Measurements from ENCODE around the gene SPACDR. TPM values are rescaled to one million over a fixed set of nuclear protein-coding genes. Genes with fewer than 3 reads are reported as not detected.

Gene SPACDR
- total RNA-seq, 1 donor from 2014 or later, result 2.8 TPM

GRCh38 chr7:100429637-100430492 lies 34.2 kb downstream of the SPACDR start, which contains the start of gene MEPCE:
Gene MEPCE (plus strand): TSS chr7:100429831. CDS start chr7:100430019, 188 bp downstream.
- TF ChIP-seq CTCF (conservative IDR thresholded peaks at IDR 0.05), result no peak
- Mint-ChIP-seq H3K27ac (peak within 1 kb of the TSS; percentile 100), H3K9me3 (no peaks in the 10 kb centered on the region), H3K27me3 (peaks cover 17% of the 10 kb centered on the region), H3K36me3 (peaks cover 22% of the 10 kb centered on the region), H3K4me3 (peak within 1 kb of the TSS; percentile 99), H3K4me1 (ENCODE audit: unreplicated experiment) (peaks cover 30% of the 10 kb centered on the region)
- peak; percentile 99 for DNase-seq (ENCODE audit: extremely low spot score, unreplicated experiment)

GRCh38 chr7:100428967-100429636 lies 35.0 kb downstream of the SPACDR start:
- Mint-ChIP-seq H3K4me3 (peak overlapping the region; percentile 99), H3K36me3 (peaks cover 18% of the 10 kb centered on the region), H3K9me3 (no peaks in the 10 kb centered on the region), H3K27me3 (peaks cover 17% of the 10 kb centered on the region), H3K4me1 (ENCODE audit: unreplicated experiment) (peaks cover 24% of the 10 kb centered on the region), H3K27ac (peak overlapping the region; percentile 100)
- peak; percentile 100 for DNase-seq (ENCODE audit: extremely low spot score, unreplicated experiment)
- peak; percentile 52 for TF ChIP-seq CTCF (conservative IDR thresholded peaks at IDR 0.05)

- H3K36me3 Mint-ChIP-seq, result peaks cover 13% of the 10 kb centered on the region
- peaks cover 19% of the 10 kb centered on the region for H3K4me1 Mint-ChIP-seq (ENCODE audit: unreplicated experiment)
- peak within 1 kb of the TSS; percentile 100 for H3K27ac Mint-ChIP-seq
- H3K27me3 Mint-ChIP-seq, result peaks cover 17% of the 10 kb centered on the region
- TF ChIP-seq CTCF (conservative IDR thresholded peaks at IDR 0.05), result no peak
- peak within 1 kb of the TSS; percentile 99 for H3K4me3 Mint-ChIP-seq
- no peaks in the 10 kb centered on the region for H3K9me3 Mint-ChIP-seq
- DNase-seq (ENCODE audit: extremely low spot score, unreplicated experiment), result peak; percentile 94
These were observed 35.7 kb downstream of the SPACDR start, which contains the start of gene ZCWPW1 for GRCh38 chr7:100428199-100428966. Gene ZCWPW1 (minus strand): TSS chr7:100428703. CDS start chr7:100420649, 8,054 bp downstream.

GRCh38 chr7:100427762-100428198 lies 36.3 kb downstream of the SPACDR start:
- Mint-ChIP-seq H3K36me3 (peaks cover 12% of the 10 kb centered on the region), H3K27ac (peak overlapping the region; percentile 100), H3K9me3 (no peaks in the 10 kb centered on the region), H3K4me1 (ENCODE audit: unreplicated experiment) (peaks cover 19% of the 10 kb centered on the region), H3K4me3 (peak overlapping the region; percentile 99), H3K27me3 (peaks cover 17% of the 10 kb centered on the region)
- no peak for DNase-seq (ENCODE audit: extremely low spot score, unreplicated experiment)
- TF ChIP-seq CTCF (conservative IDR thresholded peaks at IDR 0.05), result no peak

- peaks cover 6% of the 10 kb centered on the region for H3K36me3 Mint-ChIP-seq
- TF ChIP-seq CTCF (conservative IDR thresholded peaks at IDR 0.05), result no peak
- peaks cover 8% of the 10 kb centered on the region for H3K4me1 Mint-ChIP-seq (ENCODE audit: unreplicated experiment)
- H3K27ac Mint-ChIP-seq, result no peak overlapping the region
- peaks cover 17% of the 10 kb centered on the region for H3K27me3 Mint-ChIP-seq
- DNase-seq (ENCODE audit: extremely low spot score, unreplicated experiment), result no peak
- H3K9me3 Mint-ChIP-seq, result no peaks in the 10 kb centered on the region
- no peak overlapping the region for H3K4me3 Mint-ChIP-seq
These were observed 37.5 kb downstream of the SPACDR start for GRCh38 chr7:100426516-100426915.

Measured in type B pancreatic cell (in vitro differentiated cells).